Caki2 (cell line): Measurements from ENCODE around the gene ABLIM3. TPM values are rescaled to one million over a fixed set of nuclear protein-coding genes. Genes with fewer than 3 reads are reported as not detected.

Experiments used
- DNase-seq: peaks from one replicate; pipeline ENCODE4 v3.0.0-alpha.2; 2015; ENCODE audit warnings: low read depth
- in situ Hi-C: cut with HindIII; loops from 2 replicates; pipeline ENCODE4 v1.10.0; 2016; ENCODE audit warnings: low sequenced_read_pairs, low pct_unique_long_range_greater_than_20kb, mixed read lengths
- total RNA-seq: library from RNA; depleted of rRNA; stranded (reverse); fragments of >200 nt; shearing (Covaris generic); gene quantifications from 2 replicates; pipeline ENCODE4 v1.2.3, GENCODE V29; 2014; ENCODE audit warnings: low replicate concordance; rRNA removed

ABLIM3 gene
- total RNA-seq, result 10.4 and 13.1 TPM in 2 replicates

- in situ Hi-C loops, result no loop called here
- DNase-seq, result peak; percentile 79
Observed at GRCh38 chr5:149141224-149141956, at the start of gene ABLIM3. Gene ABLIM3, plus strand, starts transcription at chr5:149141493. Its CDS starts 603 bp downstream, at chr5:149142096.

GRCh38 chr5:149093625-149094024 lies 47.7 kb upstream of the ABLIM3 start:
- no peak for DNase-seq
- in situ Hi-C loops, result no loop called here

GRCh38 chr5:149094996-149095395 lies 46.3 kb upstream of the ABLIM3 start:
- in situ Hi-C loops, result no loop called here
- no peak for DNase-seq

GRCh38 chr5:149099920-149100319 lies 41.4 kb upstream of the ABLIM3 start:
- in situ Hi-C loops, result no loop called here
- no peak for DNase-seq

- no peak for DNase-seq
- in situ Hi-C loops, result no loop called here
Observed at GRCh38 chr5:149100331-149100730, 41.0 kb upstream of the ABLIM3 start.

- DNase-seq, result no peak
- in situ Hi-C loops, result no loop called here
Observed at GRCh38 chr5:149108651-149109280, 32.5 kb upstream of the ABLIM3 start.

- in situ Hi-C loops, result no loop called here
- DNase-seq, result no peak
Observed at GRCh38 chr5:149110406-149110805, 30.9 kb upstream of the ABLIM3 start.

- in situ Hi-C loops, result no loop called here
- peak; percentile 48 for DNase-seq
Observed at GRCh38 chr5:149113669-149114068, 27.6 kb upstream of the ABLIM3 start.

GRCh38 chr5:149114403-149115312 lies 26.6 kb upstream of the ABLIM3 start:
- in situ Hi-C loops, result no loop called here

GRCh38 chr5:149117970-149118369 lies 23.3 kb upstream of the ABLIM3 start:
- in situ Hi-C loops, result no loop called here

More at GRCh38 chr5:149114403-149115312, 26.6 kb upstream of the ABLIM3 start:
- peak; percentile 76 for DNase-seq

GRCh38 chr5:149118463-149118862 lies 22.8 kb upstream of the ABLIM3 start:
- in situ Hi-C loops, result no loop called here
- no peak for DNase-seq

More at GRCh38 chr5:149117970-149118369, 23.3 kb upstream of the ABLIM3 start:
- no peak for DNase-seq

GRCh38 chr5:149121145-149121544 lies 20.1 kb upstream of the ABLIM3 start:
- DNase-seq, result no peak
- in situ Hi-C loops, result no loop called here

GRCh38 chr5:149123211-149123610 lies 18.1 kb upstream of the ABLIM3 start:
- no peak for DNase-seq
- in situ Hi-C loops, result no loop called here

GRCh38 chr5:149125386-149125891 lies 15.9 kb upstream of the ABLIM3 start:
- in situ Hi-C loops, result no loop called here
- no peak for DNase-seq

- DNase-seq, result no peak
- in situ Hi-C loops, result no loop called here
Observed at GRCh38 chr5:149126906-149127305, 14.4 kb upstream of the ABLIM3 start.

GRCh38 chr5:149127394-149127955 lies 13.8 kb upstream of the ABLIM3 start:
- in situ Hi-C loops, result no loop called here
- DNase-seq, result no peak

GRCh38 chr5:149128023-149128875 lies 13.0 kb upstream of the ABLIM3 start:
- no peak for DNase-seq
- in situ Hi-C loops, result no loop called here
